Left ventricle myocardium inferior (tissue), 1 donor: ENCODE results near the gene RESF1. TPM values are rescaled to one million over a fixed set of nuclear protein-coding genes. Genes with fewer than 3 reads are reported as not detected.

Source experiments
- DNase-seq: peaks from one replicate; pipeline ENCODE4 v3.0.0-alpha.2; 2020
- H3K27ac ChIP-seq: fragments of 200-600 bp; replicated peaks from 2 replicates; pipeline ENCODE4 v1.8.0; 2021
- H3K27me3 ChIP-seq: fragments of 200-600 bp; 2 replicates; pipeline ENCODE4 v1.8.0; 2021; ENCODE audit warnings: low read depth
- H3K36me3 ChIP-seq: fragments of 200-600 bp; 2 replicates; pipeline ENCODE4 v1.8.0; 2021
- H3K4me1 ChIP-seq: fragments of 200-600 bp; 2 replicates; pipeline ENCODE4 v1.8.0; 2021
- H3K4me3 ChIP-seq: fragments of 200-600 bp; 2 replicates; pipeline ENCODE4 v1.8.0; 2021; ENCODE audit warnings: mild to moderate bottlenecking, moderate library complexity
- H3K9me3 ChIP-seq: fragments of 200-600 bp; replicated peaks from 2 replicates; pipeline ENCODE4 v1.8.0; 2021
- intact Hi-C: fragments of 100-400 bp; cut with micrococcal nuclease; formaldehyde crosslinking; loops from one replicate; pipeline ENCODE4 v1.11.0; 2022
- long read RNA-seq: library from polyadenylated mRNA; unstranded; transcript quantifications from one replicate; pipeline ENCODE4 v2.0.0, GENCODE V29; 2021
- total RNA-seq: library from RNA; stranded (reverse); fragmentation: NEBNext Ultra II Directional; extraction: Animal tissue kit (Norgen Biotek cat#: 25700); gene quantifications from one replicate; pipeline ENCODE4 v1.2.1, GENCODE V29; 2021
- TF ChIP-seq, protein P1 (sequence below): fragments of 200-600 bp; IDR thresholded peaks from 2 replicates; pipeline ENCODE4 v1.8.0; 2021; ENCODE audit warnings: antibody characterized with exemption, mild to moderate bottlenecking, borderline replicate concordance
- donor health status: DM: no; HTN: yes; CAD: no; lungs with severe emphysema.

RESF1 gene, protein sequence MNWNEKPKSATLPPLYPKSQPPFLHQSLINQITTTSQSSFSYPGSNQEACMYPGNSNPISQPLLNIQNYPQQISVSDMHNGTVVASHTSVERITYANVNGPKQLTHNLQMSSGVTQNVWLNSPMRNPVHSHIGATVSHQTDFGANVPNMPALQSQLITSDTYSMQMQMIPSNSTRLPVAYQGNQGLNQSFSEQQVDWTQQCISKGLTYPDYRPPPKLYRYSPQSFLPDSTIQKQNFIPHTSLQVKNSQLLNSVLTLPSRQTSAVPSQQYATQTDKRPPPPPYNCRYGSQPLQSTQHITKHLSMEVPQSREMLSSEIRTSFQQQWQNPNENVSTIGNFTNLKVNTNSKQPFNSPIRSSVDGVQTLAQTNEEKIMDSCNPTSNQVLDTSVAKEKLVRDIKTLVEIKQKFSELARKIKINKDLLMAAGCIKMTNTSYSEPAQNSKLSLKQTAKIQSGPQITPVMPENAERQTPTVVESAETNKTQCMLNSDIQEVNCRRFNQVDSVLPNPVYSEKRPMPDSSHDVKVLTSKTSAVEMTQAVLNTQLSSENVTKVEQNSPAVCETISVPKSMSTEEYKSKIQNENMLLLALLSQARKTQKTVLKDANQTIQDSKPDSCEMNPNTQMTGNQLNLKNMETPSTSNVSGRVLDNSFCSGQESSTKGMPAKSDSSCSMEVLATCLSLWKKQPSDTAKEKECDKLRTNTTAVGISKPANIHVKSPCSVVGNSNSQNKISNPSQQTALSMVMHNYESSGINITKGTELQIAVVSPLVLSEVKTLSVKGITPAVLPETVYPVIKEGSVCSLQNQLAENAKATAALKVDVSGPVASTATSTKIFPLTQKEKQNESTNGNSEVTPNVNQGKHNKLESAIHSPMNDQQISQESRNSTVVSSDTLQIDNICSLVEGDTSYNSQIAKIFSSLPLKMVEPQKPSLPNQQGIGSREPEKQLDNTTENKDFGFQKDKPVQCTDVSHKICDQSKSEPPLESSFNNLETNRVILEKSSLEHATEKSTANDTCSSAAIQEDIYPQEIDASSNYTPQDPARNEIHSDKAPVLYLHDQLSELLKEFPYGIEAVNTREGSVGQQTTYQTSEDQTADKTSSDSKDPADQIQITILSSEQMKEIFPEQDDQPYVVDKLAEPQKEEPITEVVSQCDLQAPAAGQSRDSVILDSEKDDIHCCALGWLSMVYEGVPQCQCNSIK (N-terminal part only)
- total RNA-seq: 19.4 TPM
- long read RNA-seq, full-length matches to known transcripts: 3 of 3 reads
- long read RNA-seq, partial matches to known transcripts: 0 of 3 reads
- long read RNA-seq, other reads (novel, unspliced or antisense): 0 of 3 reads

- TF ChIP-seq, protein P1, sequence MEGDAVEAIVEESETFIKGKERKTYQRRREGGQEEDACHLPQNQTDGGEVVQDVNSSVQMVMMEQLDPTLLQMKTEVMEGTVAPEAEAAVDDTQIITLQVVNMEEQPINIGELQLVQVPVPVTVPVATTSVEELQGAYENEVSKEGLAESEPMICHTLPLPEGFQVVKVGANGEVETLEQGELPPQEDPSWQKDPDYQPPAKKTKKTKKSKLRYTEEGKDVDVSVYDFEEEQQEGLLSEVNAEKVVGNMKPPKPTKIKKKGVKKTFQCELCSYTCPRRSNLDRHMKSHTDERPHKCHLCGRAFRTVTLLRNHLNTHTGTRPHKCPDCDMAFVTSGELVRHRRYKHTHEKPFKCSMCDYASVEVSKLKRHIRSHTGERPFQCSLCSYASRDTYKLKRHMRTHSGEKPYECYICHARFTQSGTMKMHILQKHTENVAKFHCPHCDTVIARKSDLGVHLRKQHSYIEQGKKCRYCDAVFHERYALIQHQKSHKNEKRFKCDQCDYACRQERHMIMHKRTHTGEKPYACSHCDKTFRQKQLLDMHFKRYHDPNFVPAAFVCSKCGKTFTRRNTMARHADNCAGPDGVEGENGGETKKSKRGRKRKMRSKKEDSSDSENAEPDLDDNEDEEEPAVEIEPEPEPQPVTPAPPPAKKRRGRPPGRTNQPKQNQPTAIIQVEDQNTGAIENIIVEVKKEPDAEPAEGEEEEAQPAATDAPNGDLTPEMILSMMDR: no peak
- H3K4me1 ChIP-seq: peaks cover 56% of the 10 kb centered on the region
- intact Hi-C loops: no loop called here
- no peaks in the 10 kb centered on the region for H3K9me3 ChIP-seq
- H3K36me3 ChIP-seq: peaks cover 9% of the 10 kb centered on the region
- no peaks in the 10 kb centered on the region for H3K27me3 ChIP-seq
- H3K27ac ChIP-seq: peak within 1 kb of the TSS; percentile 96
- DNase-seq: peak; percentile 92
- peak within 1 kb of the TSS; percentile 75 for H3K4me3 ChIP-seq
These were observed at the start of gene RESF1 for GRCh38 chr12:31959161-31959700. Gene RESF1, plus strand, starts transcription at chr12:31959415. Its CDS starts 21,541 bp downstream, at chr12:31980956.

DNA sequence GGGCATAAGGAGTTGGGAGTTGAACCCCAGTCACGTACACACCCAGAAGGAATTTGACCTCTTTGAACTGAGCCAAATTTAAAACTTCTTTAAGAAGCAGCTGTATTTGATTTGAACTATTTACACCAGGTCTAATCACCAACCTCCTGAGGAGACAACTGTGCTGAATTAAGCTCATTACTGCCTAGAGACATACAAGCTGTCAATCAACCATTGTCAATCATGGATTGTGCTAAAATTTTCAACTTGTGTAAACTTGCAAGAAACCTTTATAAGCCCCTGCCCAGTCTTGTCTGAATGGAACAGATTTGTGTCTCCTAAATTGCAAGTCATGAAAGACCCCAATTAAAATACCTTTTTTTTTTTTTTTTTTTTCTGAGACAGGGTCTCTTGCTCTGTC is 44.3 kb upstream of the RESF1 start:
- no peaks in the 10 kb centered on the region for H3K27me3 ChIP-seq
- H3K4me3 ChIP-seq: no peak overlapping the region
- TF ChIP-seq, protein P1: no peak
- H3K27ac ChIP-seq: no peak overlapping the region
- H3K9me3 ChIP-seq: peaks cover 21% of the 10 kb centered on the region
- no peaks in the 10 kb centered on the region for H3K4me1 ChIP-seq
- intact Hi-C loops: no loop called here
- DNase-seq: no peak
- no peaks in the 10 kb centered on the region for H3K36me3 ChIP-seq

GRCh38 chr12:31915446-31915845 is 43.8 kb upstream of the RESF1 start:
- no peak for DNase-seq
- no peaks in the 10 kb centered on the region for H3K36me3 ChIP-seq
- no peaks in the 10 kb centered on the region for H3K27me3 ChIP-seq
- intact Hi-C loops: no loop called here
- H3K4me3 ChIP-seq: no peak overlapping the region
- no peak overlapping the region for H3K27ac ChIP-seq
- no peaks in the 10 kb centered on the region for H3K4me1 ChIP-seq
- TF ChIP-seq, protein P1: no peak
- H3K9me3 ChIP-seq: peaks cover 20% of the 10 kb centered on the region

- Histone ChIP-seq H3K9me3 (peaks cover 30% of the 10 kb centered on the region), H3K4me1 (no peaks in the 10 kb centered on the region), H3K36me3 (no peaks in the 10 kb centered on the region), H3K27me3 (no peaks in the 10 kb centered on the region), H3K27ac (no peak overlapping the region), H3K4me3 (no peak overlapping the region)
- DNase-seq: no peak
- intact Hi-C loops: no loop called here
- TF ChIP-seq, protein P1: no peak
These were observed 36.7 kb upstream of the RESF1 start for GRCh38 chr12:31922341-31923062.
